AG09319 (cell line): ENCODE data around the gene HEMK1.

Source experiments
- DNase-seq: peaks from one replicate; pipeline ENCODE4 v3.0.0-alpha.2; 2010; ENCODE audit warnings: low read depth; ENCODE audit errors: extremely low read depth
- TF ChIP-seq, protein P1 (sequence below): IDR thresholded peaks from 2 replicates; pipeline ENCODE4 v1.5.1; 2011; ENCODE audit warnings: low read depth, mild to moderate bottlenecking, inconsistent platforms, low read length, moderate library complexity

The HEMK1 gene

GRCh38 chr3:50536471-50537180 lies 32.7 kb upstream of the HEMK1 start:
- no peak for DNase-seq
- TF ChIP-seq, protein P1, sequence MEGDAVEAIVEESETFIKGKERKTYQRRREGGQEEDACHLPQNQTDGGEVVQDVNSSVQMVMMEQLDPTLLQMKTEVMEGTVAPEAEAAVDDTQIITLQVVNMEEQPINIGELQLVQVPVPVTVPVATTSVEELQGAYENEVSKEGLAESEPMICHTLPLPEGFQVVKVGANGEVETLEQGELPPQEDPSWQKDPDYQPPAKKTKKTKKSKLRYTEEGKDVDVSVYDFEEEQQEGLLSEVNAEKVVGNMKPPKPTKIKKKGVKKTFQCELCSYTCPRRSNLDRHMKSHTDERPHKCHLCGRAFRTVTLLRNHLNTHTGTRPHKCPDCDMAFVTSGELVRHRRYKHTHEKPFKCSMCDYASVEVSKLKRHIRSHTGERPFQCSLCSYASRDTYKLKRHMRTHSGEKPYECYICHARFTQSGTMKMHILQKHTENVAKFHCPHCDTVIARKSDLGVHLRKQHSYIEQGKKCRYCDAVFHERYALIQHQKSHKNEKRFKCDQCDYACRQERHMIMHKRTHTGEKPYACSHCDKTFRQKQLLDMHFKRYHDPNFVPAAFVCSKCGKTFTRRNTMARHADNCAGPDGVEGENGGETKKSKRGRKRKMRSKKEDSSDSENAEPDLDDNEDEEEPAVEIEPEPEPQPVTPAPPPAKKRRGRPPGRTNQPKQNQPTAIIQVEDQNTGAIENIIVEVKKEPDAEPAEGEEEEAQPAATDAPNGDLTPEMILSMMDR = no peak

DNA sequence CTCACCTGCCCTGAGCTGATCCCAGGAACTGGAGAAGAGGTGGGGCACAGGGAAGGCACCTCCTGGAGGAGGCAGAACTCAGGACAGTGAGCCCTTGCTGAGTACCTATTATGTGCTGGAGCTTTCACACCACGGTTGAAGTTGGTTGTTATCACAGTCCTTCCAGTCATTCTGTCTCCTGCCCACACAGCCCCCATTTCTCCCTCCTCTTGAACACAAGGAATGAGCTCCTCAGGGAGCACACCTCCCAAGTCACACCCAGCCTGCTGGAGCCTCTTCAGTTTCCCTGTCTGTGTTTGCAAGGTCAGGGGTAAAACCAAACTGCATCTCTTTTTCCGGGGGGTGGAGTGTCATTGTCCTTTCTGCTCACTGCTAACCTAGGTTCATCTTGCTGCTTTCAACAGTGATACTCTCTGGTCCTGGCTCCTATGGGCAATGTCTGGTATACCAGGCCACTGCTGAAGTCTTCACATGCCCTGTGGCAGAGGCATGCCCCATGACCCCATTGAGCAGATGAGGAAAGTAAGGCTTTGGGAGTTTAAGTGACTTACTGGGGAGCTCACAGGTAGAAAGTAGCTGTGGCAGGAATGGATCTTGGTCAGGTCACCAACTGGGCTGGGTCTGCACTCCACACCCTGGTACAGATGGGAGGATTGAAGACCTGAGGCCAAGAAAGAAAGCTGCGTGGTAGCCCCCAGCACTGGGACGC lies 31.7 kb upstream of the HEMK1 start:
- DNase-seq = no peak
- TF ChIP-seq, protein P1 = no peak

- no peak for DNase-seq
- TF ChIP-seq, protein P1 = no peak
Measured at GRCh38 chr3:50539356-50540286, 29.7 kb upstream of the HEMK1 start.

GRCh38 chr3:50542177-50543034 lies 26.9 kb upstream of the HEMK1 start:
- TF ChIP-seq, protein P1 = peak; percentile 92
- no peak for DNase-seq

- TF ChIP-seq, protein P1 = no peak
- DNase-seq = no peak
Measured at GRCh38 chr3:50545781-50546180, 23.5 kb upstream of the HEMK1 start.

GRCh38 chr3:50549226-50549625 lies 20.1 kb upstream of the HEMK1 start:
- DNase-seq = no peak
- TF ChIP-seq, protein P1 = no peak
